ENCODE results near the gene SPRY4. TPM values are rescaled to one million over a fixed set of nuclear protein-coding genes. Genes with fewer than 3 reads are reported as not detected.
"Not testable (repeated sequence)": the region's sequence is repeated elsewhere in the genome, so short reads cannot be mapped to it uniquely, and the experiment has no call there.

The SPRY4 gene
- total and polyA plus RNA-seq, 8 donors, result 1.3 to 13.6 (median 7.3) TPM

DNA sequence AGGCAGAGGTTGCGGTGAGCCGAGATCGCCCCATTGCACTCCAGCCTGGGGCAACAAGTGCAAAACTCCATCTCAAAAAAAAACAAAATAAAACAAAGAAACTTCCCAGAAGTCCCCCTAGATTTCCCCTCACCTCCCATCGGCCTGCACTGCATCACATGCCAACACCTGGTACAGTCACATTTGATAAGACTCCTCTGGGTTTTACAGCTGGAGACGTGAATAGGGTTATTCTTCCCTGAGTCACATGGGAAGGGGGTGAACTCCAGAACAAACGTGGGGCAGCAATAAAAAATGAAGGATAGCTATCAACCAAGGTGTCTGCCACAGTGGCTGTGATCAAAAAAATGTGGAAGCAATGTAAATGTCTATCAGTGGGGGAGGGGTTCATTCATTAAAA lies 26.0 kb downstream of the SPRY4 start:
- 66 to 76% (median 68%) methylated on average over 6 of the region's 6 CpGs for WGBS, 5 donors
- intact Hi-C loops (cut with DNase I; ENCODE audit: low total_unique reads), result no loop called here
- TF ChIP-seq POLR2AphosphoS5 (IDR thresholded peaks at IDR 0.05) (no peak), EP300 (IDR thresholded peaks at IDR 0.05) (no peak), POLR2A (IDR thresholded peaks at IDR 0.05) (no peak)
- TF ChIP-seq, protein P1, sequence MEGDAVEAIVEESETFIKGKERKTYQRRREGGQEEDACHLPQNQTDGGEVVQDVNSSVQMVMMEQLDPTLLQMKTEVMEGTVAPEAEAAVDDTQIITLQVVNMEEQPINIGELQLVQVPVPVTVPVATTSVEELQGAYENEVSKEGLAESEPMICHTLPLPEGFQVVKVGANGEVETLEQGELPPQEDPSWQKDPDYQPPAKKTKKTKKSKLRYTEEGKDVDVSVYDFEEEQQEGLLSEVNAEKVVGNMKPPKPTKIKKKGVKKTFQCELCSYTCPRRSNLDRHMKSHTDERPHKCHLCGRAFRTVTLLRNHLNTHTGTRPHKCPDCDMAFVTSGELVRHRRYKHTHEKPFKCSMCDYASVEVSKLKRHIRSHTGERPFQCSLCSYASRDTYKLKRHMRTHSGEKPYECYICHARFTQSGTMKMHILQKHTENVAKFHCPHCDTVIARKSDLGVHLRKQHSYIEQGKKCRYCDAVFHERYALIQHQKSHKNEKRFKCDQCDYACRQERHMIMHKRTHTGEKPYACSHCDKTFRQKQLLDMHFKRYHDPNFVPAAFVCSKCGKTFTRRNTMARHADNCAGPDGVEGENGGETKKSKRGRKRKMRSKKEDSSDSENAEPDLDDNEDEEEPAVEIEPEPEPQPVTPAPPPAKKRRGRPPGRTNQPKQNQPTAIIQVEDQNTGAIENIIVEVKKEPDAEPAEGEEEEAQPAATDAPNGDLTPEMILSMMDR (IDR thresholded peaks at IDR 0.05), result no peak
- no peak for DNase-seq
- Histone ChIP-seq H3K27ac (no peak overlapping the region), H3K4me3 (no peak overlapping the region), H3K36me3 (no peaks in the 10 kb centered on the region), H3K4me1 (peaks cover 2 to 7% (median 6%) of the 10 kb centered on the region in 4 donors), H3K27me3 (no peaks in the 10 kb centered on the region), H3K9me3 (no peaks in the 10 kb centered on the region)

DNA sequence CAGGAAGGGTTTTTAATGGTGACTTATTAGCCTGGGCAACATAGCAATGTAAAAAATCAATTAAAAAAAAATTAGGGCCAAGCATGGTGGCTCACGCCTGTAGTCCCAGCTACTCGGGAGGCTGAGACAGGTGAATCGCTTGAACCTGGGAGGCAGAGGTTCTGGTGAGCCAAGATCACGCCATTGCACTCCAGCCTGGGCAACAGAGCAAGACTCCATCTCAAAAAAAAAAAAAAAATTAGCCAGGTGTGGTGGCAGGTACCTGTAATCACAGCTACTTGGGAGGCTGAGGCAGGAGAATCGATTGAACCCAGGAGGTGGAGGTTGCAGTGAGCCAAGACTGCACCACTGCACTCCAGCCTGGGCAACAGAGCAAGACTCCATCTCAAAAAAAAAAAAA lies 27.0 kb downstream of the SPRY4 start:
- 90 to 98% (median 97%) methylated on average over 5 of the region's 5 CpGs for WGBS, 5 donors

DNA sequence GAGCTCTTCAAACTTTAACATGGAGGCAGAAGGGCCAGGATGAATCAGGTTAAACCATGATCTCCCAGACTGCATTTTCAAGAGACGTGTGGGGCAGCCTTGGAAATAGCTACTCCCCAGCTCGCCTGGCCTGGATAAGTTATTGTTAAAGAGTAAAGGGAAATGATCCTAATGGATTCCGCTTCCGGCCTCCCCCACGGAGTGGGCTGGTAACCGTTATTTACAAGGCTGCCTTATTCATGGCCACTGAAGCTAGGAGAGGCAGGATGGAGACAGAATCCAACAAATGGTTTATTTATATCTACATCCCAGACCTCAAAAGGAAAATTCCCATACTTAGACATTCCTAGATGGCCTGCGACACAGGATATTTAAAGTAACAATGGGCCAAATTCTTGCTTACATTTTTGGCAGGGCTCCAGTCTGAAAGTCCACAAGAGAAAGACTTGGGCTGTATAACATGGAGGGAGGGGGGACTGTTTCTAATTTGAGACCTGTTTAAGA lies 27.9 kb downstream of the SPRY4 start:
- TF ChIP-seq EP300 (IDR thresholded peaks at IDR 0.05) (no peak), POLR2AphosphoS5 (IDR thresholded peaks at IDR 0.05) (no peak), POLR2A (IDR thresholded peaks at IDR 0.05) (no peak)
- TF ChIP-seq, protein P1 (IDR thresholded peaks at IDR 0.05), result no peak
- Histone ChIP-seq H3K9me3 (no peaks in the 10 kb centered on the region), H3K4me1 (peaks cover 2 to 7% (median 6%) of the 10 kb centered on the region in 4 donors), H3K27ac (peak overlapping the region in 3 of 5 donors; percentile 4 to 32 (median 24)), H3K27me3 (no peaks in the 10 kb centered on the region), H3K36me3 (no peaks in the 10 kb centered on the region), H3K4me3 (no peak overlapping the region)
- DNase-seq, result peak in 1 of 2 donors; percentile 82
- whole genome bisulfite sequencing, 5 donors, result 38 to 56% (median 54%) methylated on average over 7 of the region's 7 CpGs
- intact Hi-C loops (cut with DNase I; ENCODE audit: low total_unique reads), result no loop called here

More for the DNA sequence above, 27.0 kb downstream of the SPRY4 start:
- H3K9me3 ChIP-seq; DNase-seq; H3K27ac ChIP-seq; H3K36me3 ChIP-seq; H3K4me1 ChIP-seq; H3K4me3 ChIP-seq; H3K27me3 ChIP-seq; intact Hi-C loops (cut with DNase I; ENCODE audit: low total_unique reads): not testable (repeated sequence)

DNA sequence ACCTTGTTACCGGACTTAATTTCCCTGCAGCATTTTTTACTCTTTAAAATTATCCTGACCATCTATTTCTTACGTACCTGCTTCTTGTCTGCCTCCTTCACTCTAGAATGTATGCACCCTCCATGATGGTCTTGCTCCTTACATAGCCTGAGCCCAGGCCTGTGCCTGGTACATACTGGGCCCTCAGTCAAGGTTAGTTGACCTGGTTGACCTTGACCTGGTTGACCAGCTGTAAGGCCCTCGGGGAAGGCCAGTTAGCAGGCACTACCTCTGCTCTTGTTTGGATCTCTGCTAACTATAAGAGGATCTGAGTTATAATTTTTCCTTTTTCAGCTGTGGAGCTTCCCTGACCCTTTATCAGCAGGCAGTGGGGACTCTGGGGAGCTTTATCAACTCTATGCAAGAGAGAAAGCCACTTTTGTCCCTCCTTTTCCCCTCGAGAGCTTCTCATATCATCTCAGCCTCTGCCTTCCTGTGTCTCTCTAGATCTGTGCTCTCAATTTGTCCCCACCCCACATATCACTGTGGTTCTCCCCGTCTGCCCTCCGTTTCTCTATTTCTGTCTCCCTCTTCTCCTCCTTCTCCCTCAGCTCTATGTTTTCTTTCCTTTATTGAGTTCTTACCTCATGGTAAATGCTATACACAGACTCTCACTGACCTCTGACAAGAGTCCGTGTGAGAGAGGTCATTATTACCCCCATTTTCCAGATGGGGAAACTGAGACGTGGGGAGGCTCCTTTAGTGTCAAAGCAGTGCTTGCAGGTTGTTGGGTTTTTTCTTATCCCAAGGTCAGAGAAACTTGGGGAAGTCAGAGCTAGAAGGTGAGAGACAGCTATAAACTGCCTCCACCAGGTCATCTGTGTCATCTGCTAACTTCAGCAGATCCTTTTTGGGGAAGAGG lies 28.6 kb downstream of the SPRY4 start:
- H3K27me3 ChIP-seq, result no peaks in the 10 kb centered on the region
- H3K9me3 ChIP-seq, result no peaks in the 10 kb centered on the region
- WGBS, 5 donors, result 69 to 87% (median 75%) methylated on average over 8 of the region's 8 CpGs
- no peaks in the 10 kb centered on the region for H3K36me3 ChIP-seq
- peaks cover 2 to 9% (median 6%) of the 10 kb centered on the region in 4 donors for H3K4me1 ChIP-seq
- H3K27ac ChIP-seq, result peak overlapping the region in 3 of 5 donors; percentile 4 to 32 (median 24)
- DNase-seq, result no peak
- no peak overlapping the region for H3K4me3 ChIP-seq
- TF ChIP-seq POLR2AphosphoS5 (IDR thresholded peaks at IDR 0.05) (no peak), POLR2A (IDR thresholded peaks at IDR 0.05) (no peak), EP300 (IDR thresholded peaks at IDR 0.05) (no peak)
- TF ChIP-seq, protein P1 (IDR thresholded peaks at IDR 0.05), result no peak
- intact Hi-C loops (cut with DNase I; ENCODE audit: low total_unique reads), result no loop called here

Data from stomach (tissue), 9 donors.